ENCODE measurements around the gene ZNF343. TPM values are rescaled to one million over a fixed set of nuclear protein-coding genes. Genes with fewer than 3 reads are reported as not detected.

ZNF343 gene
- 6.2 and 9.9 TPM in 2 replicates for total RNA-seq

- Histone ChIP-seq H3K4me3 (ENCODE audit: low read depth, low read length) (peak within 1 kb of the TSS; percentile 99), H3K36me3 (ENCODE audit: control insufficient read depth, insufficient read depth, low read length) (no peaks in the 10 kb centered on the region), H3K27me3 (ENCODE audit: control insufficient read depth, insufficient read depth, low read length) (no peaks in the 10 kb centered on the region)
- DNase-seq (ENCODE audit: low read depth), result peak; percentile 31
- TF ChIP-seq, protein P1, sequence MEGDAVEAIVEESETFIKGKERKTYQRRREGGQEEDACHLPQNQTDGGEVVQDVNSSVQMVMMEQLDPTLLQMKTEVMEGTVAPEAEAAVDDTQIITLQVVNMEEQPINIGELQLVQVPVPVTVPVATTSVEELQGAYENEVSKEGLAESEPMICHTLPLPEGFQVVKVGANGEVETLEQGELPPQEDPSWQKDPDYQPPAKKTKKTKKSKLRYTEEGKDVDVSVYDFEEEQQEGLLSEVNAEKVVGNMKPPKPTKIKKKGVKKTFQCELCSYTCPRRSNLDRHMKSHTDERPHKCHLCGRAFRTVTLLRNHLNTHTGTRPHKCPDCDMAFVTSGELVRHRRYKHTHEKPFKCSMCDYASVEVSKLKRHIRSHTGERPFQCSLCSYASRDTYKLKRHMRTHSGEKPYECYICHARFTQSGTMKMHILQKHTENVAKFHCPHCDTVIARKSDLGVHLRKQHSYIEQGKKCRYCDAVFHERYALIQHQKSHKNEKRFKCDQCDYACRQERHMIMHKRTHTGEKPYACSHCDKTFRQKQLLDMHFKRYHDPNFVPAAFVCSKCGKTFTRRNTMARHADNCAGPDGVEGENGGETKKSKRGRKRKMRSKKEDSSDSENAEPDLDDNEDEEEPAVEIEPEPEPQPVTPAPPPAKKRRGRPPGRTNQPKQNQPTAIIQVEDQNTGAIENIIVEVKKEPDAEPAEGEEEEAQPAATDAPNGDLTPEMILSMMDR (IDR thresholded peaks at IDR 0.05; ENCODE audit: insufficient read depth, low read length, poor library complexity, severe bottlenecking), result no peak
Measured at GRCh38 chr20:2508631-2509467, at the start of gene ZNF343. TSS of gene ZNF343 (minus strand) at chr20:2508915. CDS start at chr20:2493895, 15,020 bp downstream.

DNA sequence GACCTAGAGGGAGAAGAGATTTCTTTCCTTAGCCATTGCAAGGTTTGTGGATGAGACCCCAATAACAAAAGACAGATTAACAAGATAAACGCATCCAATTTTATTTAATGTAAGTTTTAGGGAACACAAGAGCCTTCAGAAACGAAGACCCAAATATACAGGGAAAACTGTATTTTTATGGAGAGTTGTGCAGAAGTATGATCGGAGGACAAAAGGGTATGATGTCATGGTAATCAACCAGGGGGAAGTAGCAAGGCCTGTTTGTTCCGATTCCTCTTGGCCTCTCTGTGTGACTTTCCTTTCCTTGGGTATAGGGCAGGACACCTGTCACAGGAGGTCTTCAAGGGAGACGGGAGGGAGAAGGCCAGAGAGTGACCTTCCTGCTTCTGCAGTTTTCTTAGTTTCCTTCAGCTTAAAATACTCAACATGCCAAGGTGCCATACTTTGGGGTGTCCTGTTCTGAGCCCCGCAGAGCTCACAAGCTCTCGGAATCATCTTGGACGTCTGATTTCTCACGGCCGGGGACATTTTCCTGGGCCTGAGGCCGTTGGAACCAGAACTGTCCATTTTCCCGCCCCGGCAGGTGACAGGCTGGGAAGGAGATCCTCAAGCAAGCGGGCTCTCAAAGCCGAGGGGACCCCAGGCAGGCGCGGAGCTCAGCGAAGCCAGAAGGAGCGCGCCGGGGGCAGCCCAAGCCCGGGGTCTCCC lies 49.3 kb upstream of the ZNF343 start:
- peaks cover 32% of the 10 kb centered on the region for H3K27me3 ChIP-seq (ENCODE audit: control insufficient read depth, insufficient read depth, low read length)
- no peak for DNase-seq (ENCODE audit: low read depth)
- no peaks in the 10 kb centered on the region for H3K36me3 ChIP-seq (ENCODE audit: control insufficient read depth, insufficient read depth, low read length)
- TF ChIP-seq, protein P1 (IDR thresholded peaks at IDR 0.05; ENCODE audit: insufficient read depth, low read length, poor library complexity, severe bottlenecking), result no peak
- no peak overlapping the region for H3K4me3 ChIP-seq (ENCODE audit: low read depth, low read length)

GRCh38 chr20:2545594-2545993 lies 36.9 kb upstream of the ZNF343 start:
- no peaks in the 10 kb centered on the region for H3K36me3 ChIP-seq (ENCODE audit: control insufficient read depth, insufficient read depth, low read length)
- TF ChIP-seq, protein P1 (IDR thresholded peaks at IDR 0.05; ENCODE audit: insufficient read depth, low read length, poor library complexity, severe bottlenecking), result no peak
- H3K4me3 ChIP-seq (ENCODE audit: low read depth, low read length), result no peak overlapping the region
- H3K27me3 ChIP-seq (ENCODE audit: control insufficient read depth, insufficient read depth, low read length), result no peaks in the 10 kb centered on the region
- DNase-seq (ENCODE audit: low read depth), result no peak

- Histone ChIP-seq H3K4me3 (ENCODE audit: low read depth, low read length) (no peak overlapping the region), H3K27me3 (ENCODE audit: control insufficient read depth, insufficient read depth, low read length) (peaks cover 2% of the 10 kb centered on the region), H3K36me3 (ENCODE audit: control insufficient read depth, insufficient read depth, low read length) (no peaks in the 10 kb centered on the region)
Measured at GRCh38 chr20:2544211-2544610, 35.5 kb upstream of the ZNF343 start.

DNA sequence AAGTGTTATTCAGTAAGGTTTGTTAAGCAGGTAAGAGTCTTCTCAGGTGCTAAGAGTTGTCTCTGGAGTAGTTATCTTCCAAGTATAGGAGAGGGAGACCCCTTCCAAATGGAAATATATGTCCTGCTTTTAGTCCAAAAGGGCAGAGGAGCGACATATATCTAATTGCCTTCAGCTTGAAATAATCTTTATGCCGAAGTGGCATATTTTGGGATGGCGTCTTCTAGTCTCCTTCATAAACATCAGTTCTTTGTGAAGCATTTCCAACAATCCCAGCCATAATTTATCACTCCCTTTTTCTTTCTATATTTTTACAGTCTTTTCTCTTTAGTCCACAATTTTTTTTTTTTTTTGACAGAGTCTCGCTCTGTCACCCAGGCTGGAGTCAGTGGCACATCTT lies 33.6 kb upstream of the ZNF343 start:
- no peak for DNase-seq (ENCODE audit: low read depth)
- TF ChIP-seq, protein P1 (IDR thresholded peaks at IDR 0.05; ENCODE audit: insufficient read depth, low read length, poor library complexity, severe bottlenecking), result no peak
- H3K27me3 ChIP-seq (ENCODE audit: control insufficient read depth, insufficient read depth, low read length), result peaks cover 12% of the 10 kb centered on the region
- no peak overlapping the region for H3K4me3 ChIP-seq (ENCODE audit: low read depth, low read length)
- no peaks in the 10 kb centered on the region for H3K36me3 ChIP-seq (ENCODE audit: control insufficient read depth, insufficient read depth, low read length)

More at GRCh38 chr20:2544211-2544610, 35.5 kb upstream of the ZNF343 start:
- no peak for DNase-seq (ENCODE audit: low read depth)
- TF ChIP-seq, protein P1 (IDR thresholded peaks at IDR 0.05; ENCODE audit: insufficient read depth, low read length, poor library complexity, severe bottlenecking), result no peak

Measured in kidney epithelial cell (primary cell).